ENCODE measurements around the gene ZNF175. TPM values are rescaled to one million over a fixed set of nuclear protein-coding genes. Genes with fewer than 3 reads are reported as not detected.
A peak's percentile ranks its signal among the peaks of the same experiment; 100 is the strongest.

The ZNF175 gene
- polyA plus RNA-seq, 3 donors, result 0.39 to 2.4 (median 0.82) TPM

GRCh38 chr19:51572908-51573307, 1.8 kb downstream of the ZNF175 start:
- H3K9ac ChIP-seq (ENCODE audit: insufficient read depth, low read length, poor library complexity, severe bottlenecking), result no peak overlapping the region
- no peaks in the 10 kb centered on the region for H3K9me3 ChIP-seq (replicated peaks in 1 of 2; ENCODE audit: control insufficient read depth in 1 of 2, insufficient read depth in 1 of 2, low read length in 2 of 2)
- H4K20me1 ChIP-seq (ENCODE audit: insufficient read depth, low read length), result no peaks in the 10 kb centered on the region
- H3K4me3 ChIP-seq (replicated peaks in 1 of 3; ENCODE audit: low read depth in 2 of 3, low read length in 3 of 3), result no peak overlapping the region
- DNase-seq, result no peak
- Mint-ChIP-seq H3K27ac (no peak overlapping the region), H3K27me3 (ENCODE audit: low read depth in 3 of 3) (peaks cover 0 to 4% (median 4%) of the 10 kb centered on the region in 3 donors), H3K36me3 (peaks cover 36 to 43% of the 10 kb centered on the region in 2 donors), H3K4me3 (no peak overlapping the region), H3K4me1 (peaks cover 24% of the 10 kb centered on the region), H3K9me3 (peaks cover 0 to 4% (median 0%) of the 10 kb centered on the region in 7 donors)
- H3K79me2 ChIP-seq (ENCODE audit: insufficient read depth, low read length), result peaks cover 30% of the 10 kb centered on the region
- intact Hi-C loops (cut with micrococcal nuclease), result no loop called here
- 100% methylated on average over 2 of the region's 4 CpGs for WGBS (ENCODE audit: insufficient coverage)
- H3K27me3 ChIP-seq (ENCODE audit: control insufficient read depth in 2 of 2, insufficient read depth in 2 of 2, low read length in 2 of 2), result no peaks in the 10 kb centered on the region
- H3K36me3 ChIP-seq (replicated peaks in 1 of 2; ENCODE audit: control insufficient read depth in 1 of 2, insufficient read depth in 2 of 2, low read length in 2 of 2), result peaks cover 15 to 34% of the 10 kb centered on the region in 2 donors
- TF ChIP-seq CTCF (IDR thresholded peaks at IDR 0.05), result no peak
- peaks cover 16 to 24% of the 10 kb centered on the region in 2 donors for H3K4me1 ChIP-seq (ENCODE audit: control insufficient read depth in 1 of 2, insufficient read depth in 2 of 2, low read length in 2 of 2)
- no peak overlapping the region for H3K27ac ChIP-seq (ENCODE audit: low read depth in 1 of 2, low read length in 2 of 2)
- no peak overlapping the region for H2AFZ ChIP-seq (ENCODE audit: insufficient read depth, low read depth, low read length, poor library complexity, severe bottlenecking)
- no peak overlapping the region for H3K4me2 ChIP-seq (replicated peaks; ENCODE audit: extremely low read depth, low read length, poor library complexity, severe bottlenecking)

GRCh38 chr19:51573331-51573730, 2.2 kb downstream of the ZNF175 start:
- no peak overlapping the region for H3K4me3 ChIP-seq (replicated peaks in 1 of 3; ENCODE audit: low read depth in 2 of 3, low read length in 3 of 3)
- intact Hi-C loops (cut with micrococcal nuclease), result no loop called here
- no peak overlapping the region for H3K9ac ChIP-seq (ENCODE audit: insufficient read depth, low read length, poor library complexity, severe bottlenecking)
- no peak overlapping the region for H3K4me3 Mint-ChIP-seq
- no peak overlapping the region for H3K27ac ChIP-seq (ENCODE audit: low read depth in 1 of 2, low read length in 2 of 2)
- no peak overlapping the region for H2AFZ ChIP-seq (ENCODE audit: insufficient read depth, low read depth, low read length, poor library complexity, severe bottlenecking)
- no peaks in the 10 kb centered on the region for H3K9me3 ChIP-seq (replicated peaks in 1 of 2; ENCODE audit: control insufficient read depth in 1 of 2, insufficient read depth in 1 of 2, low read length in 2 of 2)
- H3K27me3 ChIP-seq (ENCODE audit: control insufficient read depth in 2 of 2, insufficient read depth in 2 of 2, low read length in 2 of 2), result no peaks in the 10 kb centered on the region
- DNase-seq, result no peak
- peaks cover 16 to 24% of the 10 kb centered on the region in 2 donors for H3K4me1 ChIP-seq (ENCODE audit: control insufficient read depth in 1 of 2, insufficient read depth in 2 of 2, low read length in 2 of 2)
- H3K9me3 Mint-ChIP-seq, result peaks cover 0 to 4% (median 0%) of the 10 kb centered on the region in 7 donors
- TF ChIP-seq CTCF (IDR thresholded peaks at IDR 0.05), result no peak
- H3K79me2 ChIP-seq (ENCODE audit: insufficient read depth, low read length), result peaks cover 30% of the 10 kb centered on the region
- H3K27ac Mint-ChIP-seq, result peak overlapping the region in 1 of 7 donors; percentile 69
- H3K4me2 ChIP-seq (replicated peaks; ENCODE audit: extremely low read depth, low read length, poor library complexity, severe bottlenecking), result no peak overlapping the region
- H3K36me3 ChIP-seq (replicated peaks in 1 of 2; ENCODE audit: control insufficient read depth in 1 of 2, insufficient read depth in 2 of 2, low read length in 2 of 2), result peaks cover 15 to 38% of the 10 kb centered on the region in 2 donors
- H4K20me1 ChIP-seq (ENCODE audit: insufficient read depth, low read length), result no peaks in the 10 kb centered on the region
- H3K36me3 Mint-ChIP-seq, result peaks cover 37 to 47% of the 10 kb centered on the region in 2 donors
- H3K27me3 Mint-ChIP-seq (ENCODE audit: low read depth in 3 of 3), result peaks cover 0 to 4% (median 2%) of the 10 kb centered on the region in 3 donors
- H3K4me1 Mint-ChIP-seq, result peaks cover 24% of the 10 kb centered on the region
- 89% methylated on average over 3 of the region's 3 CpGs for WGBS (ENCODE audit: insufficient coverage)
